Measurements from ENCODE around the gene GOLGA6L7. TPM values are rescaled to one million over a fixed set of nuclear protein-coding genes. Genes with fewer than 3 reads are reported as not detected.
"Not testable (repeated sequence)": the region's sequence is repeated elsewhere in the genome, so short reads cannot be mapped to it uniquely, and the experiment has no call there.

Gene GOLGA6L7
- total and polyA plus RNA-seq, 9 of the 15 experiments (the other 6 are each of a cell fraction or from before 2014, with no cell fraction given), result 0.11 to 0.14 (median 0.11) TPM; not detected in 6

- in situ Hi-C loops (cut with MboI); H3K4me2 ChIP-seq (ENCODE audit: insufficient read depth, low read length); intact Hi-C loops (cut with micrococcal nuclease); CTCF ChIA-PET (ENCODE audit: low intra/inter-chr PET ratio); DNase-seq (ENCODE audit: extremely low read depth in 1 of 4, low spot score in 3 of 4); BruUV-seq (replicated peaks); POLR2A ChIA-PET; H2AFZ ChIP-seq (ENCODE audit: low read depth, low read length); H3K79me2 ChIP-seq (ENCODE audit: control insufficient read depth, insufficient read depth, low read length); H3K4me1 ChIP-seq (replicated peaks in 1 of 2; ENCODE audit: control insufficient read depth in 2 of 2, insufficient read depth in 2 of 2, low read length in 2 of 2); H3K36me3 ChIP-seq (ENCODE audit: control insufficient read depth, insufficient read depth, low read length); H4K20me1 ChIP-seq (replicated peaks; ENCODE audit: control insufficient read depth, insufficient read depth, low read length); H3K27me3 ChIP-seq (ENCODE audit: control insufficient read depth in 2 of 2, insufficient read depth in 2 of 2, low read length in 2 of 2); FAIRE-seq; H3K4me3 ChIP-seq; H3K9me3 ChIP-seq (replicated peaks; ENCODE audit: control insufficient read depth, insufficient read depth, low read depth, low read length); H3K27ac ChIP-seq (ENCODE audit: extremely low read depth, low read depth, low read length); ATAC-seq; H3K9ac ChIP-seq (ENCODE audit: insufficient read depth in 1 of 2, low read depth in 2 of 2, low read length in 2 of 2); H3K9me1 ChIP-seq (ENCODE audit: control insufficient read depth, insufficient read depth, low read length): not testable (repeated sequence)
- no CpG with 5 or more reads among the region's 3 CpGs for WGBS (ENCODE audit: insufficient coverage, low coverage, missing lambda C conversion rate)
- TF ChIP-seq KDM1A (IDR thresholded peaks at IDR 0.05), result 0 out of 4 replicates have a peak, but pooled peaks of 1 of the 2 experiments have one; percentile 17
- TF ChIP-seq ZNF184 (CRISPR knock-in tag; IDR thresholded peaks at IDR 0.05), result peak; percentile 77; the same call in 1 of the 2 replicates
Observed at GRCh38 chr15:28818168-28818567, 30.3 kb downstream of the GOLGA6L7 start.

GRCh38 chr15:28814059-28814458 is 34.4 kb downstream of the GOLGA6L7 start:
- in situ Hi-C loops (cut with MboI); H4K20me1 ChIP-seq (replicated peaks; ENCODE audit: control insufficient read depth, insufficient read depth, low read length); ATAC-seq; POLR2A ChIA-PET; H3K9ac ChIP-seq (ENCODE audit: insufficient read depth in 1 of 2, low read depth in 2 of 2, low read length in 2 of 2); H3K4me1 ChIP-seq (replicated peaks in 1 of 2; ENCODE audit: control insufficient read depth in 2 of 2, insufficient read depth in 2 of 2, low read length in 2 of 2); H3K9me1 ChIP-seq (ENCODE audit: control insufficient read depth, insufficient read depth, low read length); DNase-seq (ENCODE audit: extremely low read depth in 1 of 4, low spot score in 3 of 4); intact Hi-C loops (cut with micrococcal nuclease); H3K4me3 ChIP-seq; H3K36me3 ChIP-seq (ENCODE audit: control insufficient read depth, insufficient read depth, low read length); H3K4me2 ChIP-seq (ENCODE audit: insufficient read depth, low read length); BruUV-seq (replicated peaks); CTCF ChIA-PET (ENCODE audit: low intra/inter-chr PET ratio); FAIRE-seq; H3K9me3 ChIP-seq (replicated peaks; ENCODE audit: control insufficient read depth, insufficient read depth, low read depth, low read length); H3K27ac ChIP-seq (ENCODE audit: extremely low read depth, low read depth, low read length); H3K79me2 ChIP-seq (ENCODE audit: control insufficient read depth, insufficient read depth, low read length); H3K27me3 ChIP-seq (ENCODE audit: control insufficient read depth in 2 of 2, insufficient read depth in 2 of 2, low read length in 2 of 2): not testable (repeated sequence)
- peak overlapping the region; percentile 79 for H2AFZ ChIP-seq (ENCODE audit: low read depth, low read length)

- H3K27me3 ChIP-seq (ENCODE audit: control insufficient read depth in 2 of 2, insufficient read depth in 2 of 2, low read length in 2 of 2); FAIRE-seq; H4K20me1 ChIP-seq (replicated peaks; ENCODE audit: control insufficient read depth, insufficient read depth, low read length); H3K4me2 ChIP-seq (ENCODE audit: insufficient read depth, low read length); H3K27ac ChIP-seq (ENCODE audit: extremely low read depth, low read depth, low read length); intact Hi-C loops (cut with micrococcal nuclease); DNase-seq (ENCODE audit: extremely low read depth in 1 of 4, low spot score in 3 of 4); BruUV-seq (replicated peaks); H3K4me1 ChIP-seq (replicated peaks in 1 of 2; ENCODE audit: control insufficient read depth in 2 of 2, insufficient read depth in 2 of 2, low read length in 2 of 2); H3K79me2 ChIP-seq (ENCODE audit: control insufficient read depth, insufficient read depth, low read length); H3K9me1 ChIP-seq (ENCODE audit: control insufficient read depth, insufficient read depth, low read length); H3K4me3 ChIP-seq; POLR2A ChIA-PET; ATAC-seq; in situ Hi-C loops (cut with MboI); H3K9me3 ChIP-seq (replicated peaks; ENCODE audit: control insufficient read depth, insufficient read depth, low read depth, low read length); CTCF ChIA-PET (ENCODE audit: low intra/inter-chr PET ratio); H3K9ac ChIP-seq (ENCODE audit: insufficient read depth in 1 of 2, low read depth in 2 of 2, low read length in 2 of 2); H3K36me3 ChIP-seq (ENCODE audit: control insufficient read depth, insufficient read depth, low read length): not testable (repeated sequence)
- H2AFZ ChIP-seq (ENCODE audit: low read depth, low read length), result peak overlapping the region; percentile 79
- WGBS (ENCODE audit: insufficient coverage, low coverage, missing lambda C conversion rate), result 0% methylated on average over 1 of the region's 2 CpGs
Observed at GRCh38 chr15:28813392-28813791, 35.1 kb downstream of the GOLGA6L7 start.

DNA sequence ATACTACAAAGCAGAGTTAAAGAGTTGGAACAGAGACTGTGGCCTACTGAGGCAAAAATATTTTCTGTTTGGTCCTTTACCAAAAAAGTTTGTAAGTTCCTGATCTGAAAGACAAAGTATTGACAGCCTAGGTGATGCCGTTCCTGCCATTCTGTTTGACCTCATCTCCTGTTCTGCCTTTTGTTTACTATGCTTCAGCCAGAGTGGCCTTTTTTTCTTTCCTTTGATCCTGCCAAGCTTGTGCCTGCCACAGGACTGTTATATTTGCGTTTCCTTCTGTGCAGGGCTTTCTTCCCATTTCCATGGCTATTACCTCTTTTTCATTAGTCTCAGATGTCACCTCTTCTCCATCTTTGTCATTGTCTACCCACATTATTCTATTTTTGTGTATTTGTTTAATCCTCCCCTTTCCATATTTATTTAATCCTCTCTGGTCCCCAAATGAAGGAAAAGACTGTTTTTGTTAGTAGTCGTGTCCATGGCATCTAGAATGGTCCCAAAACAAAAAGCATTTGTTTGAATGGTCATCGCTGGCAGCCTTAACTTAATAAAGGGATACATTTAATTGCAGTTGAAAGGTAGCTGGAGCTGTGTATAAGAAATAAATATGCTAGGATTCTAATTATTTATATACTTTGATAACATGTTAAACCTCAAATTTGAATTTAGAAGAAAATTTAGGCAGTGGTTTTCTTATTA is 36.4 kb downstream of the GOLGA6L7 start:
- H3K27me3 ChIP-seq (ENCODE audit: control insufficient read depth in 2 of 2, insufficient read depth in 2 of 2, low read length in 2 of 2); H3K79me2 ChIP-seq (ENCODE audit: control insufficient read depth, insufficient read depth, low read length); H3K4me2 ChIP-seq (ENCODE audit: insufficient read depth, low read length); H2AFZ ChIP-seq (ENCODE audit: low read depth, low read length); H3K9me1 ChIP-seq (ENCODE audit: control insufficient read depth, insufficient read depth, low read length); BruUV-seq (replicated peaks); ATAC-seq; H3K9ac ChIP-seq (ENCODE audit: insufficient read depth in 1 of 2, low read depth in 2 of 2, low read length in 2 of 2); H3K9me3 ChIP-seq (replicated peaks; ENCODE audit: control insufficient read depth, insufficient read depth, low read depth, low read length); FAIRE-seq; intact Hi-C loops (cut with micrococcal nuclease); H4K20me1 ChIP-seq (replicated peaks; ENCODE audit: control insufficient read depth, insufficient read depth, low read length); H3K36me3 ChIP-seq (ENCODE audit: control insufficient read depth, insufficient read depth, low read length); H3K4me3 ChIP-seq; POLR2A ChIA-PET; in situ Hi-C loops (cut with MboI); H3K4me1 ChIP-seq (replicated peaks in 1 of 2; ENCODE audit: control insufficient read depth in 2 of 2, insufficient read depth in 2 of 2, low read length in 2 of 2); H3K27ac ChIP-seq (ENCODE audit: extremely low read depth, low read depth, low read length); CTCF ChIA-PET (ENCODE audit: low intra/inter-chr PET ratio); DNase-seq (ENCODE audit: extremely low read depth in 1 of 4, low spot score in 3 of 4): not testable (repeated sequence)
- 53% methylated on average over 4 of the region's 4 CpGs for WGBS (ENCODE audit: insufficient coverage, low coverage, missing lambda C conversion rate)

All from K562 (cell line).